GM19193 (cell line): ENCODE results near the gene FCHSD1.

Experiments used
- POLR2A ChIP-seq: IDR thresholded peaks from 4 replicates; pipeline ENCODE4 v1.6.1; 2011; ENCODE audit not compliant: insufficient read depth, insufficient read length; ENCODE audit errors: extremely low read depth

The FCHSD1 gene

GRCh38 chr5:141681695-141682641 lies 30.8 kb upstream of the FCHSD1 start, which contains the start of gene ARAP3:
TSS of gene ARAP3 (minus strand) at chr5:141682230. CDS start at chr5:141680486, 1,744 bp downstream.
- no peak for TF ChIP-seq POLR2A

GRCh38 chr5:141681295-141681694 lies 30.1 kb upstream of the FCHSD1 start:
- TF ChIP-seq POLR2A = no peak

- TF ChIP-seq POLR2A = no peak
Observed at GRCh38 chr5:141680751-141681201, 29.6 kb upstream of the FCHSD1 start.

GRCh38 chr5:141680178-141680577 lies 29.0 kb upstream of the FCHSD1 start:
- no peak for TF ChIP-seq POLR2A

- no peak for TF ChIP-seq POLR2A
Observed at GRCh38 chr5:141677415-141677814, 26.2 kb upstream of the FCHSD1 start.

- no peak for TF ChIP-seq POLR2A
Observed at GRCh38 chr5:141675672-141676071, 24.5 kb upstream of the FCHSD1 start.

- no peak for TF ChIP-seq POLR2A
Observed at GRCh38 chr5:141674747-141675146, 23.5 kb upstream of the FCHSD1 start.

- no peak for TF ChIP-seq POLR2A
Observed at GRCh38 chr5:141672841-141673813, 21.9 kb upstream of the FCHSD1 start.

GRCh38 chr5:141672071-141672840 lies 21.0 kb upstream of the FCHSD1 start:
- TF ChIP-seq POLR2A = no peak

GRCh38 chr5:141669520-141669919 lies 18.3 kb upstream of the FCHSD1 start:
- TF ChIP-seq POLR2A = no peak

- TF ChIP-seq POLR2A = no peak
Observed at GRCh38 chr5:141668601-141669265, 17.5 kb upstream of the FCHSD1 start.

GRCh38 chr5:141665995-141666940 lies 15.1 kb upstream of the FCHSD1 start:
- TF ChIP-seq POLR2A = no peak
